HepG2 (cell line): ENCODE data around the gene OPN3. TPM values are rescaled to one million over a fixed set of nuclear protein-coding genes. Genes with fewer than 3 reads are reported as not detected.

ENCODE experiments used
- ATF7 ChIP-seq, 2 experiments: fragments of 450-650 bp in 1 of 2; sonication (generic) in 1 of 2; formaldehyde crosslinking in 1 of 2; IDR thresholded peaks; 2 replicates each; pipeline versions ENCODE4 v1.4.0 to v1.6.1; 2016 to 2020; ENCODE audit warnings: antibody characterized with exemption in 1 of 2, mild to moderate bottlenecking in 1 of 2, missing genetic modification reagents in 1 of 2
- ATRX ChIP-seq: sonication (generic); formaldehyde crosslinking; IDR thresholded peaks from 2 replicates; pipeline ENCODE4 v1.4.0; 2020; ENCODE audit warnings: missing genetic modification reagents, borderline replicate concordance
- CEBPG ChIP-seq: IDR thresholded peaks from 2 replicates; pipeline ENCODE4 v1.6.1; 2016
- CHD2 ChIP-seq: IDR thresholded peaks from 2 replicates; pipeline ENCODE4 v1.6.1; 2011; ENCODE audit warnings: low read depth, low read length, improper control_type of control experiment
- GABPB1 ChIP-seq: IDR thresholded peaks from 2 replicates; pipeline ENCODE4 v1.6.1; 2016; ENCODE audit warnings: mild to moderate bottlenecking, missing genetic modification reagents, moderate library complexity, missing compliant biosample characterization
- HOXA9 ChIP-seq: sonication (generic); formaldehyde crosslinking; IDR thresholded peaks from 2 replicates; pipeline ENCODE4 v1.8.1; 2022; ENCODE audit warnings: missing genetic modification reagents, mild to moderate bottlenecking, moderate library complexity, borderline replicate concordance
- JUND ChIP-seq: sonication (generic); formaldehyde crosslinking; IDR thresholded peaks from 2 replicates; pipeline ENCODE4 v1.8.0; 2022; ENCODE audit warnings: mild to moderate bottlenecking, missing genetic modification reagents
- KLF11 ChIP-seq: IDR thresholded peaks from 2 replicates; pipeline ENCODE4 v1.6.1; 2016; ENCODE audit warnings: missing compliant biosample characterization
- MAFG ChIP-seq: sonication (generic); formaldehyde crosslinking; IDR thresholded peaks from 2 replicates; pipeline ENCODE4 v1.5.1; 2020; ENCODE audit warnings: mild to moderate bottlenecking, missing genetic modification reagents
- MBNL3 ChIP-seq: fragments of 250-450 bp; sonication (Bioruptor Pico); conservative IDR thresholded peaks from 2 replicates; pipeline ENCODE4 v1.8.0; 2022; ENCODE audit warnings: mild to moderate bottlenecking, inconsistent platforms
- NR2F6 ChIP-seq, 2 experiments: IDR thresholded peaks; 2 replicates each; pipeline ENCODE4 v1.6.1; 2016; ENCODE audit warnings: antibody characterized with exemption in 1 of 2, mild to moderate bottlenecking in 1 of 2
- PAWR ChIP-seq: sonication (generic); formaldehyde crosslinking; IDR thresholded peaks from 2 replicates; pipeline ENCODE4 v1.4.0; 2020; ENCODE audit warnings: missing genetic modification reagents, mild to moderate bottlenecking, borderline replicate concordance
- PITX1 ChIP-seq: sonication (generic); formaldehyde crosslinking; IDR thresholded peaks from 2 replicates; pipeline ENCODE4 v1.5.1; 2020; ENCODE audit warnings: mild to moderate bottlenecking, missing genetic modification reagents
- RXRB ChIP-seq: IDR thresholded peaks from 2 replicates; pipeline ENCODE4 v1.6.1; 2016; ENCODE audit warnings: borderline replicate concordance, missing genetic modification reagents, missing compliant biosample characterization
- U2AF1 ChIP-seq: fragments of 200-400 bp; formaldehyde crosslinking; optimal IDR thresholded peaks from 2 replicates; pipeline ENCODE3; 2017; ENCODE audit warnings: mild to moderate bottlenecking, low read depth, low read length
- ZEB1 ChIP-seq: IDR thresholded peaks from 2 replicates; pipeline ENCODE4 v1.6.1; 2012; ENCODE audit warnings: mild to moderate bottlenecking, low read depth, inconsistent platforms; ENCODE audit not compliant: insufficient replicate concordance
- ZKSCAN5 ChIP-seq: sonication (generic); formaldehyde crosslinking; IDR thresholded peaks from 2 replicates; pipeline ENCODE4 v1.5.1; 2020; ENCODE audit warnings: mild to moderate bottlenecking, missing genetic modification reagents
- ZMAT3 ChIP-seq: sonication (generic); formaldehyde crosslinking; conservative IDR thresholded peaks from 2 replicates; pipeline ENCODE4 v1.7.0; 2021; ENCODE audit warnings: missing genetic modification reagents
- ZNF180 ChIP-seq: sonication (generic); formaldehyde crosslinking; IDR thresholded peaks from 2 replicates; pipeline ENCODE4 v1.4.0; 2020; ENCODE audit warnings: low read depth, missing genetic modification reagents, borderline replicate concordance
- ZNF333 ChIP-seq: sonication (generic); formaldehyde crosslinking; IDR thresholded peaks from 2 replicates; pipeline ENCODE4 v1.4.0; 2020; ENCODE audit warnings: mild to moderate bottlenecking, missing genetic modification reagents, borderline replicate concordance
- ZNF451 ChIP-seq: sonication (generic); formaldehyde crosslinking; IDR thresholded peaks from 2 replicates; pipeline ENCODE4 v1.5.0; 2020; ENCODE audit warnings: mild to moderate bottlenecking, missing genetic modification reagents
- ZNF496 ChIP-seq: sonication (generic); formaldehyde crosslinking; IDR thresholded peaks from 2 replicates; pipeline ENCODE4 v1.8.1; 2023; ENCODE audit warnings: mild to moderate bottlenecking, moderate library complexity, missing genetic modification reagents; ENCODE audit not compliant: insufficient replicate concordance
- ZNF768 ChIP-seq: sonication (generic); formaldehyde crosslinking; IDR thresholded peaks from 2 replicates; pipeline ENCODE4 v1.4.0; 2020; ENCODE audit warnings: missing genetic modification reagents
- polyA plus RNA-seq, 8 experiments: library from polyadenylated mRNA; depleted of rRNA in 3 of 8; stranded (reverse) in 7 of 8; unstranded in 1 of 8; fragments of >200 nt; fragmentation: Illumina TruSeq in 4 of 8; extraction: Trizol in 4 of 8; gene quantifications; 2 replicates each; pipeline versions ENCODE4 v1.2.1 to v1.2.3, GENCODE V29; 2011 to 2016; ENCODE audit warnings: low read depth in 4 of 8, missing spikeins in 1 of 8, mixed read lengths in 1 of 8; ENCODE audit not compliant: insufficient read depth in 1 of 8
- total RNA-seq, 5 experiments: library from RNA; depleted of rRNA; stranded (reverse); fragments of >200 nt; fragmentation: Illumina TruSeq; extraction: Trizol; gene quantifications; 2 replicates each; pipeline ENCODE4 v1.2.3, GENCODE V29; 2016; ENCODE audit warnings: low read depth in 1 of 5
- TF ChIP-seq, protein P1 (sequence below): sonication (generic); formaldehyde crosslinking; IDR thresholded peaks from 2 replicates; pipeline ENCODE4 v1.8.0; 2022; ENCODE audit warnings: mild to moderate bottlenecking, missing genetic modification reagents, borderline replicate concordance
- TF ChIP-seq, protein P2 (sequence below): sonication (generic); formaldehyde crosslinking; IDR thresholded peaks from 2 replicates; pipeline ENCODE4 v1.4.0; 2020; ENCODE audit warnings: missing genetic modification reagents, mild to moderate bottlenecking, borderline replicate concordance
- TF ChIP-seq, protein P3 (sequence below): sonication (generic); formaldehyde crosslinking; IDR thresholded peaks from 2 replicates; pipeline ENCODE4 v1.8.0; 2023; ENCODE audit warnings: mild to moderate bottlenecking, missing genetic modification reagents

The OPN3 gene
- total and polyA plus RNA-seq, 2 of the 13 experiments (the other 11 are each of a cell fraction or from before 2014, with no cell fraction given), result 17.4 to 23.0 TPM

DNA sequence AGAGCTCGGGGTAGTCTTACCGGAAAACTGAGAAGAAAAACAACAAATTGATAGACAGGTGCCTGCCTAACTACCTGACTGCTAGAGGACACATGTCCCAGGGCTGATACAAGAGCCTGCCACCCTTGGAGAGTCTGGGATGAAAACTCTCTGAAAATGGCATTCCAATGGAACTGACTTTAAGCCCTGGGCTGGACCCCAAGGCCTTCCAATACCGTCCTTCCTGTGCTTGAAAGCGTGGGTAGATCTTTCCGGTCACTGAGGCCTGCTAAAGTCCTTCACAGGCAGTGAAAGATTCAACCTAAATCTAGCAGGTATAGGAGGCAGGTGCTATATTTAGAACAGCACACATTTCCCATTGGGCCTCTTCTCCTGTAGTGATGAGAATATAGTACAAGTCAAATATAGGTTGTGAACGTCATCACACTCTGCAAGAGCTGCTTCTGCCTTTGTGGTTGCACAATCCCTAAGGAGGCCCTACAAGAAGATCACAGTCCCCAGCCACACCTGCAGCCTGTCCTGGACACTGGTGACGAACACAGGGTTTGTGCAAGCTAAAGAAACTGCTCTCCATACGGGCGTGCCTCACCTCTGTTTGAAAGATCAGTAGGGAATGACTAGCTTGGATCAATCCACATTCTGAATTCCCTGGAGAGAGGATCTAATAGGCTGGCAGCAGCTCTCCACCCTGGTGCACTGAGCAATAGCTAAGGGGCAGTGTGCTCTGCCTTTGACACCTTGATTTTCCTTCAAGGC is 876 bp upstream of the OPN3 start (continued):
- TF ChIP-seq ZKSCAN5 (no peak), ZEB1 (peak; percentile 34), ZNF180 (CRISPR knock-in tag) (no peak), ZNF768 (CRISPR knock-in tag) (no peak), CHD2 (no peak), ATF7 (IDR thresholded peaks at IDR 0.05) (no peak), ATF7 (CRISPR knock-in tag; IDR thresholded peaks at IDR 0.05) (no peak), PITX1 (no peak), CEBPG (CRISPR knock-in tag) (peak; percentile 88), RXRB (CRISPR knock-in tag) (no peak), ZMAT3 (CRISPR knock-in tag) (no peak), KLF11 (CRISPR knock-in tag) (no peak), JUND (CRISPR knock-in tag) (no peak), MBNL3 (CRISPR knock-in tag) (no peak), ZNF496 (no peak), ZNF451 (no peak), U2AF1 (no peak), PAWR (CRISPR knock-in tag) (no peak), HOXA9 (no peak), MAFG (no peak), ZNF333 (CRISPR knock-in tag) (no peak), ATRX (CRISPR knock-in tag) (peak; percentile 27; the same call in 1 of the 2 replicates), GABPB1 (CRISPR knock-in tag) (no peak), NR2F6 (IDR thresholded peaks at IDR 0.05) (no peak; the same call in 1 of the 2 replicates), NR2F6 (CRISPR knock-in tag; IDR thresholded peaks at IDR 0.05) (no peak)
- TF ChIP-seq, protein P1, sequence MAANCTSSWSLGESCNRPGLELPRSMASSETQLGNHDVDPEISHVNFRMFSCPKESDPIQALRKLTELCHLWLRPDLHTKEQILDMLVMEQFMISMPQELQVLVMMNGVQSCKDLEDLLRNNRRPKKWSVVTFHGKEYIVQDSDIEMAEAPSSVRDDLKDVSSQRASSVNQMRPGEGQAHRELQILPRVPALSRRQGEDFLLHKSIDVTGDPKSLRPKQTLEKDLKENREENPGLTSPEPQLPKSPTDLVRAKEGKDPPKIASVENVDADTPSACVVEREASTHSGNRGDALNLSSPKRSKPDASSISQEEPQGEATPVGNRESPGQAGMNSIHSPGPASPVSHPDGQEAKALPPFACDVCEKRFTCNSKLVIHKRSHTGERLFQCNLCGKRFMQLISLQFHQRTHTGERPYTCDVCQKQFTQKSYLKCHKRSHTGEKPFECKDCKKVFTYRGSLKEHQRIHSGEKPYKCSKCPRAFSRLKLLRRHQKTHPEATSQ (CRISPR knock-in tag), result no peak
- TF ChIP-seq, protein P2, sequence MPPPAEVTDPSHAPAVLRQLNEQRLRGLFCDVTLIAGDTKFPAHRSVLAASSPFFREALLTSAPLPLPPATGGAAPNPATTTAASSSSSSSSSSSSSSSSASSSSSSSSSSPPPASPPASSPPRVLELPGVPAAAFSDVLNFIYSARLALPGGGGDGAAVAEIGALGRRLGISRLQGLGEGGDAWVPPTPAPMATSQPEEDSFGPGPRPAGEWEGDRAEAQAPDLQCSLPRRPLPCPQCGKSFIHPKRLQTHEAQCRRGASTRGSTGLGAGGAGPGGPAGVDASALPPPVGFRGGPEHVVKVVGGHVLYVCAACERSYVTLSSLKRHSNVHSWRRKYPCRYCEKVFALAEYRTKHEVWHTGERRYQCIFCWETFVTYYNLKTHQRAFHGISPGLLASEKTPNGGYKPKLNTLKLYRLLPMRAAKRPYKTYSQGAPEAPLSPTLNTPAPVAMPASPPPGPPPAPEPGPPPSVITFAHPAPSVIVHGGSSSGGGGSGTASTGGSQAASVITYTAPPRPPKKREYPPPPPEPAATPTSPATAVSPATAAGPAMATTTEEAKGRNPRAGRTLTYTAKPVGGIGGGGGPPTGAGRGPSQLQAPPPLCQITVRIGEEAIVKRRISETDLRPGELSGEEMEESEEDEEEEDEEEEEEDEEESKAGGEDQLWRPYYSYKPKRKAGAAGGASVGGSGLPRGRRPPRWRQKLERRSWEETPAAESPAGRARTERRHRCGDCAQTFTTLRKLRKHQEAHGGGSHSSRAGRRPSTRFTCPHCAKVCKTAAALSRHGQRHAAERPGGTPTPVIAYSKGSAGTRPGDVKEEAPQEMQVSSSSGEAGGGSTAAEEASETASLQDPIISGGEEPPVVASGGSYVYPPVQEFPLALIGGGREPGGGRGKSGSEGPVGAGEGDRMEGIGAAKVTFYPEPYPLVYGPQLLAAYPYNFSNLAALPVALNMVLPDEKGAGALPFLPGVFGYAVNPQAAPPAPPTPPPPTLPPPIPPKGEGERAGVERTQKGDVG (CRISPR knock-in tag), result no peak
- TF ChIP-seq, protein P3, sequence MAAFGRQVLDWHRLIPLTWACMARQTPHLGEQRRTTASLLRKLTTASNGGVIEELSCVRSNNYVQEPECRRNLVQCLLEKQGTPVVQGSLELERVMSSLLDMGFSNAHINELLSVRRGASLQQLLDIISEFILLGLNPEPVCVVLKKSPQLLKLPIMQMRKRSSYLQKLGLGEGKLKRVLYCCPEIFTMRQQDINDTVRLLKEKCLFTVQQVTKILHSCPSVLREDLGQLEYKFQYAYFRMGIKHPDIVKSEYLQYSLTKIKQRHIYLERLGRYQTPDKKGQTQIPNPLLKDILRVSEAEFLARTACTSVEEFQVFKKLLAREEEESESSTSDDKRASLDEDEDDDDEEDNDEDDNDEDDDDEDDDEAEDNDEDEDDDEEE (CRISPR knock-in tag), result no peak
